ENCODE data around the gene TOR1B. TPM values are rescaled to one million over a fixed set of nuclear protein-coding genes. Genes with fewer than 3 reads are reported as not detected.

TOR1B gene
- total RNA-seq, 4 donors from 2014 or later: 17.0 to 31.0 (median 22.7) TPM

DNA sequence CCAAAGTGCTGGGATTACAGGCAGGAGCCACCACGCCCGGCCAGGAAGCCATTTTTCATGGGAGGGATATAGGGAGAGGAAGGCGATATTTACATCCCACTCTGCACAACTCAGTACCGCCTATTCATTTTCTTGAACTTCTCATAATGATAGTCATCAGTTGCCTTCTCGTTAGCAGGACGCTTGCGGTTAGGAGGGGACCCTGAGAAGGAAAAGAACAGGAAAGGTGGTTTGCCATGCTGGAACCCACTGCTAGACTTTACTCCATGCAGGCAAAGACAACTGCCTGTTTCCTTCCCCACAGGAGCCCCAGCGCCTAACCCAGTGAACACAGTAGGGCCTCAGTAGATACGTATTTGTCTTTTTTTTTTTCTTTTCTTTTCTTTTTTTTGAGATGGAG lies 25.1 kb downstream of the TOR1B start:
- no peak for DNase-seq (ENCODE audit: low spot score in 2 of 2)
- H3K4me3 ChIP-seq (ENCODE audit: low read depth, poor library complexity, severe bottlenecking): no peak overlapping the region
- 94 to 95% methylated on average over 9 of the region's 9 CpGs for WGBS, 2 donors
- intact Hi-C loops (cut with DNase I; ENCODE audit: low total_unique reads): no loop called here
- no peak for TF ChIP-seq POLR2A (IDR thresholded peaks at IDR 0.05)
- TF ChIP-seq, protein P1, sequence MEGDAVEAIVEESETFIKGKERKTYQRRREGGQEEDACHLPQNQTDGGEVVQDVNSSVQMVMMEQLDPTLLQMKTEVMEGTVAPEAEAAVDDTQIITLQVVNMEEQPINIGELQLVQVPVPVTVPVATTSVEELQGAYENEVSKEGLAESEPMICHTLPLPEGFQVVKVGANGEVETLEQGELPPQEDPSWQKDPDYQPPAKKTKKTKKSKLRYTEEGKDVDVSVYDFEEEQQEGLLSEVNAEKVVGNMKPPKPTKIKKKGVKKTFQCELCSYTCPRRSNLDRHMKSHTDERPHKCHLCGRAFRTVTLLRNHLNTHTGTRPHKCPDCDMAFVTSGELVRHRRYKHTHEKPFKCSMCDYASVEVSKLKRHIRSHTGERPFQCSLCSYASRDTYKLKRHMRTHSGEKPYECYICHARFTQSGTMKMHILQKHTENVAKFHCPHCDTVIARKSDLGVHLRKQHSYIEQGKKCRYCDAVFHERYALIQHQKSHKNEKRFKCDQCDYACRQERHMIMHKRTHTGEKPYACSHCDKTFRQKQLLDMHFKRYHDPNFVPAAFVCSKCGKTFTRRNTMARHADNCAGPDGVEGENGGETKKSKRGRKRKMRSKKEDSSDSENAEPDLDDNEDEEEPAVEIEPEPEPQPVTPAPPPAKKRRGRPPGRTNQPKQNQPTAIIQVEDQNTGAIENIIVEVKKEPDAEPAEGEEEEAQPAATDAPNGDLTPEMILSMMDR (IDR thresholded peaks at IDR 0.05): no peak

DNA sequence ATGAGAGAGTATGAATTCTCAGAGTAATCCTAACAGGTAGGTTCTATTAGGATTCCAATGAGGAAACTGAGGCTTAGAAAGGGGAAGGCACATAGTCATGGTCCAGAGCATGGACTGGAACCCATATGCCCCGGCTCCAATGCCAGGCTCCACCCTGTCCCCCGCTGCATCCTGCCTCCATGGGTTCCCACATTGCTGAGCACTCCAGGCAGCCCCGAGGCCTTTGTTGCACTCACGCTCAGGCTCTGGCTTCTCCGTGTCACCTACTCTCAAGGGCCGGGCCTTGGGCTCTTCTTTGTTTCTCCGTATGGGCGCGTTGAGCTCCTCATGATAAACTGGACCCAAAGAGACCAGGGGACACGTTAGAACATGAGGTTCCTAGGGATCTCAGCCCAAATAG lies 26.0 kb downstream of the TOR1B start:
- no peak overlapping the region for H3K4me3 ChIP-seq (ENCODE audit: low read depth, poor library complexity, severe bottlenecking)
- TF ChIP-seq, protein P1 (IDR thresholded peaks at IDR 0.05): no peak
- TF ChIP-seq POLR2A (IDR thresholded peaks at IDR 0.05): no peak
- no peak for DNase-seq (ENCODE audit: low spot score in 2 of 2)
- intact Hi-C loops (cut with DNase I; ENCODE audit: low total_unique reads): no loop called here
- 87 to 91% methylated on average over 10 of the region's 10 CpGs for WGBS, 2 donors

DNA sequence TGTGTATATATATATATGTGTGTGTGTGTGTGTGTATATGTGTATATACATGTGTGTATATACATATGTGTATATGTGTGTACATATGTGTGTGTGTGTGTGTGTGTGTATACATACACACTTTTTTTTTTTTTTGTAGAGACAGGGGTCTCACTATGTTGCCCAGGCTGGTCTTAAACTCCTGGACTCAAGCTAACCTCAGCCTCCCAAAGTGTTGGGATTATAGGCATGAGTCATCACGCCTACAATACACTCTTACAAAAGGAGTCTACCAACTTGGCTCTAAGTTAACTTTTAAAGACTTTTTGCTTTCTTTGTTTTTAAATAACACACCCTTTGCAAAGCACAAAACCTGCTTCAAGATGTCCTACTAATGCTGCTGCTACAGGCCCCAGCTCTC lies 30.0 kb downstream of the TOR1B start:
- TF ChIP-seq, protein P1 (IDR thresholded peaks at IDR 0.05): no peak
- no peak for TF ChIP-seq POLR2A (IDR thresholded peaks at IDR 0.05)
- intact Hi-C loops (cut with DNase I; ENCODE audit: low total_unique reads): no loop called here
- DNase-seq (ENCODE audit: low spot score in 2 of 2): no peak
- no peak overlapping the region for H3K4me3 ChIP-seq (ENCODE audit: low read depth, poor library complexity, severe bottlenecking)
- 83 to 100% methylated on average over 1 of the region's 1 CpG for WGBS, 2 donors

DNA sequence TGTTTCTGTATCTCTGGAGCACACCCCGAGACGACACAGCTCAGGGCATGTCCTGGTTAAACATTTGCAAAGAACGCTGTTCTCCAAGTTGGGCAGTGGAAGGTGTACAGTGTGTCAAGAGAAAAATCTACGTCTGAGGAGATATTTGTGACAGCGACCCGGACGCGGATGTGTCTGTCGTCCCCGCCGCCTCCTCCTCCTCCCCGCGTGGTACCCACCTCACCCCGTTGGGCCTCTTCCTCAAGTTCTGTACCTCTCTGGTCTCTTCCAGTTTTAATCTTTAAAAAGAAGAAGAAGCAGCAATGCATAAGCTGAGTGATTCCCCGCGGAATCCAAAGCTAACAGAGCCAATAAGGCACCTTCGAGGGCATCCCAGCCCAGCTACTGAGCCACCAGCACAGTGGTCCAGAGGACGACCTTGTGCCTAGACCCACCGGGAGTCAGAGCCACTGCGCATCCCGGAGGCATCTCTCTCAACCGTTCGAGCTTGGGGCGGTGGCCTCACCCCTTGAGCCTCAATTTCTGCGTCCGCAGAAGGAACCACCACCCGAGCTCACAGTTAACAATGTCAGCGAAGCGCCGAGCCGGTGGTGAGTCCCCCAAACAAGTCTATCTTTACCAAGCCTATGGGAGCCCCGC lies 31.6 kb downstream of the TOR1B start:
- intact Hi-C loops (cut with DNase I; ENCODE audit: low total_unique reads): no loop called here
- TF ChIP-seq, protein P1 (IDR thresholded peaks at IDR 0.05): no peak
- no peak for TF ChIP-seq POLR2A (IDR thresholded peaks at IDR 0.05)
- 1% methylated on average over 31 to 32 of the region's 32 CpGs for WGBS, 2 donors
- H3K4me3 ChIP-seq (ENCODE audit: low read depth, poor library complexity, severe bottlenecking): peak overlapping the region; percentile 82
- no peak for DNase-seq (ENCODE audit: low spot score in 2 of 2)

DNA sequence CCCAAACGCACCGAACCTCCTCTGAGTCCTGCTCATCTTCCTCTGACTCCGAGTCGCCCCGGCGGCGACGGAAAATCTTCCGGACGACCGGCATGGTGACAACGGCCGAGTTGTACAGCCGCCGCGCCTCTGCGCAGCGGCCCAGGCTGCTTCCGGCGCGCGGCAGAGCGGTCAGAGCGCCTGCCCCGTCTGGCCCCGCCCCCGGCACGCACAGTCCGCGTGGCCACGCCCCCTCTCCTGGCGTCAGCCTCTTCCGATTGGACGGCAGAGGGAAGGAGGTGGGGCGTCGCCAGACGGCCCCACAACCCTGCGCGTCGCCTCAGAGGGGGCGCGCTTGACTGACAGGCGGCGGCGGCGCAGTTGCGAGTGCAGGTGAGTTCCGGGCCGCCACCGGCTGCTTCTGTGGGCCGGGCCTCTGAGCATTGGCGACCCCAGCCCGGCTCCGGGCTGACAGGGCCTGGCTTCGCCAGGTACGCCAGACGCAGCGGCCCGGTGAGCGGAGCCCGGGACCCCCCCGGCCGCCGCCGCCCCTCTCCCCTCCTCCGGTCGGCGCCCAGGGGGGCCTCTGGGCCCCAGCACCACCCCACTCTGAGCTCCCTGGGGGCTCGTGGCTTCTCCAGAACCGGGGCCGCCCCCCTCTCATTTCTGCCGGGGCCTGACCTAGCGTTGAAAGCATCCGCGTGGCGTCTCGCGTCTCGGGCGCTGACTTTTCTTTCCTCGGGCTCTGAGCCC lies 32.3 kb downstream of the TOR1B start, which contains the start of the genes C9orf78 and USP20:
Gene C9orf78, minus strand, starts transcription at position 148 of the 732 bp plus-strand sequence. Its CDS starts 54 bp downstream, at position 94.
Gene USP20, plus strand, starts transcription at position 331 of the 732 bp plus-strand sequence. CDS start 17,098 bp downstream, outside the sequence.
- H3K4me3 ChIP-seq (ENCODE audit: low read depth, poor library complexity, severe bottlenecking): peak within 1 kb of the TSS; percentile 85
- WGBS, 2 donors: 1% methylated on average over 30 to 42 of the region's 81 CpGs
- peak; percentile 92 to 98 for DNase-seq (ENCODE audit: low spot score in 2 of 2)
- intact Hi-C loops (cut with DNase I; ENCODE audit: low total_unique reads): no loop called here
- TF ChIP-seq, protein P1 (IDR thresholded peaks at IDR 0.05): no peak
- TF ChIP-seq POLR2A (IDR thresholded peaks at IDR 0.05): peak in 1 of 2 donors; percentile 91

Measured in lower leg skin (tissue), 4 donors.